Right lobe of liver (tissue), 4 donors: ENCODE results near the gene HSPE1.

ENCODE experiments used
- POLR2A ChIP-seq: fragments of 450-650 bp; IDR thresholded peaks from one replicate; pipeline ENCODE4 v1.6.1; 2017; ENCODE audit warnings: antibody characterized with exemption, mild to moderate bottlenecking
- TF ChIP-seq, protein P1 (sequence below), 4 donors: fragments of 200-600 bp in 3 of 4; fragments of 450-650 bp in 1 of 4; IDR thresholded peaks; one replicate each; pipeline versions ENCODE4 v1.5.1 to v1.8.0; 2016 to 2022; ENCODE audit warnings: antibody characterized with exemption in 4 of 4, mild to moderate bottlenecking in 2 of 4
- donor health status: DM: no; HTN: no; CAD: no.
- donor health status: DM: no; HTN: no; CAD: no.
- donor health status: DM: no; HTN: yes; CAD: no.

DNA sequence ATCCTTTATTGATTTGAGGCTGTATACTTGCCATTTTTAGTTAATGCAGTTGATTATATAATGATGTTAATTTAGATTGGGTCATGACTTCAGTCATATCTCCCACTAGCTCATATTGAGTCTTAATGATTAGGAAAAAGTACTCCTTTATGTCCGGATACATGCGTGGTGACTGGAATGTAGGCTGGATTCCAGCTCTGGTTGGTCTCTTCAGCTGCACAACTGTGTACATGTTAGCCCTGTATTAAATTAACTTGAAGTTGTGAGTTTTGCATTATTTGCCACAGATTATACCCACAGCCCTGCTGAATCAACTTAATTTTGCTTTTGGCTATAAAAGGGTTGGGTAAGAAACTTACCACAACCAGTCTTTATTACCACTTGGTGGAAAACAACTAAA, 38.2 kb downstream of the HSPE1 start:
- TF ChIP-seq, protein P1, sequence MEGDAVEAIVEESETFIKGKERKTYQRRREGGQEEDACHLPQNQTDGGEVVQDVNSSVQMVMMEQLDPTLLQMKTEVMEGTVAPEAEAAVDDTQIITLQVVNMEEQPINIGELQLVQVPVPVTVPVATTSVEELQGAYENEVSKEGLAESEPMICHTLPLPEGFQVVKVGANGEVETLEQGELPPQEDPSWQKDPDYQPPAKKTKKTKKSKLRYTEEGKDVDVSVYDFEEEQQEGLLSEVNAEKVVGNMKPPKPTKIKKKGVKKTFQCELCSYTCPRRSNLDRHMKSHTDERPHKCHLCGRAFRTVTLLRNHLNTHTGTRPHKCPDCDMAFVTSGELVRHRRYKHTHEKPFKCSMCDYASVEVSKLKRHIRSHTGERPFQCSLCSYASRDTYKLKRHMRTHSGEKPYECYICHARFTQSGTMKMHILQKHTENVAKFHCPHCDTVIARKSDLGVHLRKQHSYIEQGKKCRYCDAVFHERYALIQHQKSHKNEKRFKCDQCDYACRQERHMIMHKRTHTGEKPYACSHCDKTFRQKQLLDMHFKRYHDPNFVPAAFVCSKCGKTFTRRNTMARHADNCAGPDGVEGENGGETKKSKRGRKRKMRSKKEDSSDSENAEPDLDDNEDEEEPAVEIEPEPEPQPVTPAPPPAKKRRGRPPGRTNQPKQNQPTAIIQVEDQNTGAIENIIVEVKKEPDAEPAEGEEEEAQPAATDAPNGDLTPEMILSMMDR (IDR thresholded peaks at IDR 0.05) = no peak
- no peak for TF ChIP-seq POLR2A
